Measurements from ENCODE around the gene NEK6. TPM values are rescaled to one million over a fixed set of nuclear protein-coding genes. Genes with fewer than 3 reads are reported as not detected.

NEK6 gene
- total and polyA plus RNA-seq, 9 of the 15 experiments (the other 6 are each of a cell fraction or from before 2014, with no cell fraction given) = 3.1 to 19.0 (median 8.4) TPM

- ATAC-seq = no peak
- no peaks in the 10 kb centered on the region for H3K36me3 ChIP-seq (ENCODE audit: control insufficient read depth, insufficient read depth, low read length)
- H3K9ac ChIP-seq (ENCODE audit: insufficient read depth in 1 of 2, low read depth in 2 of 2, low read length in 2 of 2) = no peak overlapping the region
- FAIRE-seq = no peak
- no TSS peak for BruUV-seq (replicated peaks)
- no peaks in the 10 kb centered on the region for H3K79me2 ChIP-seq (ENCODE audit: control insufficient read depth, insufficient read depth, low read length)
- no peaks in the 10 kb centered on the region for H3K9me1 ChIP-seq (ENCODE audit: control insufficient read depth, insufficient read depth, low read length)
- no peak overlapping the region for H3K4me2 ChIP-seq (ENCODE audit: insufficient read depth, low read length)
- H4K20me1 ChIP-seq (replicated peaks; ENCODE audit: control insufficient read depth, insufficient read depth, low read length) = peaks cover 15% of the 10 kb centered on the region
- no peaks in the 10 kb centered on the region for H3K27me3 ChIP-seq (ENCODE audit: control insufficient read depth in 2 of 2, insufficient read depth in 2 of 2, low read length in 2 of 2)
- no peak for DNase-seq (ENCODE audit: extremely low read depth in 1 of 4, low spot score in 3 of 4)
- H3K4me3 ChIP-seq = no peak overlapping the region
- in situ Hi-C loops (cut with MboI) = loop anchor here (25.0 kb wide), 1 partner anchor 767 kb away; no protein-coding TSS in a partner anchor
- H2AFZ ChIP-seq (ENCODE audit: low read depth, low read length) = no peak overlapping the region
- peaks cover 4 to 14% of the 10 kb centered on the region in 2 experiments; a peak in 3 of 5 replicates for H3K4me1 ChIP-seq (replicated peaks in 1 of 2; ENCODE audit: control insufficient read depth in 2 of 2, insufficient read depth in 2 of 2, low read length in 2 of 2)
- 69% methylated on average over 8 of the region's 8 CpGs for WGBS (ENCODE audit: insufficient coverage, low coverage, missing lambda C conversion rate)
- ChIA-PET CTCF (ENCODE audit: low intra/inter-chr PET ratio) (no interaction called here), POLR2A (interaction anchor here (0.9 kb wide), 1 partner anchor 8 kb away, joined by 3 read pairs; no protein-coding TSS in a partner anchor)
- intact Hi-C loops (cut with micrococcal nuclease) = no loop called here
- no peak overlapping the region for H3K27ac ChIP-seq (ENCODE audit: extremely low read depth, low read depth, low read length)
- no peaks in the 10 kb centered on the region for H3K9me3 ChIP-seq (replicated peaks; ENCODE audit: control insufficient read depth, insufficient read depth, low read depth, low read length)
- TF ChIP-seq RBM17 (IDR thresholded peaks at IDR 0.05; ENCODE audit: borderline replicate concordance, low read depth, low read length) = no peak
- peak; percentile 64 for TF ChIP-seq RBM25 (IDR thresholded peaks at IDR 0.05; ENCODE audit: low read depth, low read length, severe bottlenecking)
- TF ChIP-seq BCOR (IDR thresholded peaks at IDR 0.05) = 0 out of 2 replicates have a peak, but pooled peaks have one; percentile 10
- TF ChIP-seq ZNF766 (CRISPR knock-in tag; conservative IDR thresholded peaks at IDR 0.05) = no peak
- TF ChIP-seq, protein P1, sequence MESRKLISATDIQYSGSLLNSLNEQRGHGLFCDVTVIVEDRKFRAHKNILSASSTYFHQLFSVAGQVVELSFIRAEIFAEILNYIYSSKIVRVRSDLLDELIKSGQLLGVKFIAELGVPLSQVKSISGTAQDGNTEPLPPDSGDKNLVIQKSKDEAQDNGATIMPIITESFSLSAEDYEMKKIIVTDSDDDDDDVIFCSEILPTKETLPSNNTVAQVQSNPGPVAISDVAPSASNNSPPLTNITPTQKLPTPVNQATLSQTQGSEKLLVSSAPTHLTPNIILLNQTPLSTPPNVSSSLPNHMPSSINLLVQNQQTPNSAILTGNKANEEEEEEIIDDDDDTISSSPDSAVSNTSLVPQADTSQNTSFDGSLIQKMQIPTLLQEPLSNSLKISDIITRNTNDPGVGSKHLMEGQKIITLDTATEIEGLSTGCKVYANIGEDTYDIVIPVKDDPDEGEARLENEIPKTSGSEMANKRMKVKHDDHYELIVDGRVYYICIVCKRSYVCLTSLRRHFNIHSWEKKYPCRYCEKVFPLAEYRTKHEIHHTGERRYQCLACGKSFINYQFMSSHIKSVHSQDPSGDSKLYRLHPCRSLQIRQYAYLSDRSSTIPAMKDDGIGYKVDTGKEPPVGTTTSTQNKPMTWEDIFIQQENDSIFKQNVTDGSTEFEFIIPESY (CRISPR knock-in tag; IDR thresholded peaks at IDR 0.05) = 0 out of 2 replicates have a peak, but pooled peaks have one; percentile 31
Observed at GRCh38 chr9:124304285-124304684, 46.5 kb downstream of the NEK6 start.

All from K562 (cell line).